HepG2 (cell line): ENCODE data around the gene FBXO11. TPM values are rescaled to one million over a fixed set of nuclear protein-coding genes. Genes with fewer than 3 reads are reported as not detected.

Experiments
- CREM ChIP-seq, 2 experiments: sonication (generic) in 1 of 2; formaldehyde crosslinking in 1 of 2; IDR thresholded peaks; 2 replicates each; pipeline versions ENCODE4 v1.4.0 to v1.6.1; 2016 to 2020; ENCODE audit warnings: antibody characterized with exemption in 1 of 2, mild to moderate bottlenecking in 1 of 2, missing genetic modification reagents in 1 of 2
- E2F5 ChIP-seq: sonication (generic); formaldehyde crosslinking; conservative IDR thresholded peaks from 2 replicates; pipeline ENCODE4 v1.4.0; 2020; ENCODE audit warnings: missing genetic modification reagents
- ELF1 ChIP-seq: sonication (generic); formaldehyde crosslinking; IDR thresholded peaks from 2 replicates; pipeline ENCODE4 v1.4.0; 2020; ENCODE audit warnings: missing genetic modification reagents
- HOXA5 ChIP-seq: sonication (generic); formaldehyde crosslinking; IDR thresholded peaks from 2 replicates; pipeline ENCODE4 v1.4.0; 2020; ENCODE audit warnings: missing genetic modification reagents
- KLF11 ChIP-seq: IDR thresholded peaks from 2 replicates; pipeline ENCODE4 v1.6.1; 2016; ENCODE audit warnings: missing compliant biosample characterization
- KLF6 ChIP-seq: IDR thresholded peaks from 2 replicates; pipeline ENCODE4 v1.8.0; 2016; ENCODE audit warnings: missing biosample characterization, missing genetic modification reagents
- MIER3 ChIP-seq: IDR thresholded peaks from 2 replicates; pipeline ENCODE4 v1.6.1; 2016; ENCODE audit warnings: missing compliant biosample characterization, borderline replicate concordance
- NR2C2 ChIP-seq: sonication (generic); formaldehyde crosslinking; IDR thresholded peaks from 2 replicates; pipeline ENCODE4 v1.4.0; 2020; ENCODE audit warnings: missing genetic modification reagents, mild to moderate bottlenecking, moderate library complexity, borderline replicate concordance
- PAX8 ChIP-seq: sonication (generic); formaldehyde crosslinking; IDR thresholded peaks from 2 replicates; pipeline ENCODE4 v1.8.0; 2022; ENCODE audit warnings: mild to moderate bottlenecking, missing genetic modification reagents, borderline replicate concordance
- REPIN1 ChIP-seq: sonication (generic); formaldehyde crosslinking; IDR thresholded peaks from 2 replicates; pipeline ENCODE4 v1.8.0; 2022; ENCODE audit warnings: missing genetic modification reagents, low read depth, mild to moderate bottlenecking, borderline replicate concordance
- SALL2 ChIP-seq: sonication (generic); formaldehyde crosslinking; IDR thresholded peaks from 2 replicates; pipeline ENCODE4 v1.8.1; 2023; ENCODE audit warnings: mild to moderate bottlenecking, missing genetic modification reagents, inconsistent platforms
- SMAD3 ChIP-seq: sonication (generic); formaldehyde crosslinking; IDR thresholded peaks from 2 replicates; pipeline ENCODE4 v1.4.0; 2020; ENCODE audit warnings: missing genetic modification reagents
- SOX5 ChIP-seq: IDR thresholded peaks from 2 replicates; pipeline ENCODE4 v1.6.1; 2016; ENCODE audit warnings: borderline replicate concordance
- ZNF232 ChIP-seq: sonication (generic); formaldehyde crosslinking; IDR thresholded peaks from 2 replicates; pipeline ENCODE4 v1.4.0; 2020; ENCODE audit warnings: missing genetic modification reagents, borderline replicate concordance
- ZNF3 ChIP-seq: IDR thresholded peaks from 2 replicates; pipeline ENCODE4 v1.7.0; 2017; ENCODE audit warnings: inconsistent platforms
- ZNF431 ChIP-seq: sonication (generic); formaldehyde crosslinking; IDR thresholded peaks from 2 replicates; pipeline ENCODE4 v1.9.0; 2022; ENCODE audit warnings: missing genetic modification reagents, low read depth, mild to moderate bottlenecking, borderline replicate concordance
- ZNF550 ChIP-seq: sonication (generic); formaldehyde crosslinking; IDR thresholded peaks from 2 replicates; pipeline ENCODE4 v1.4.0; 2020; ENCODE audit warnings: mild to moderate bottlenecking, missing genetic modification reagents, borderline replicate concordance
- ZNF615 ChIP-seq: sonication (generic); formaldehyde crosslinking; IDR thresholded peaks from 2 replicates; pipeline ENCODE4 v1.5.0; 2020; ENCODE audit warnings: mild to moderate bottlenecking, missing genetic modification reagents, borderline replicate concordance
- ZNF672 ChIP-seq: sonication (generic); formaldehyde crosslinking; IDR thresholded peaks from 2 replicates; pipeline ENCODE4 v1.8.1; 2022; ENCODE audit warnings: missing genetic modification reagents
- polyA plus RNA-seq, 8 experiments: library from polyadenylated mRNA; depleted of rRNA in 3 of 8; stranded (reverse) in 7 of 8; unstranded in 1 of 8; fragments of >200 nt; fragmentation: Illumina TruSeq in 4 of 8; extraction: Trizol in 4 of 8; gene quantifications; 2 replicates each; pipeline versions ENCODE4 v1.2.1 to v1.2.3, GENCODE V29; 2011 to 2016; ENCODE audit warnings: low read depth in 4 of 8, missing spikeins in 1 of 8, mixed read lengths in 1 of 8; ENCODE audit not compliant: insufficient read depth in 1 of 8
- total RNA-seq, 5 experiments: library from RNA; depleted of rRNA; stranded (reverse); fragments of >200 nt; fragmentation: Illumina TruSeq; extraction: Trizol; gene quantifications; 2 replicates each; pipeline ENCODE4 v1.2.3, GENCODE V29; 2016; ENCODE audit warnings: low read depth in 1 of 5
- TF ChIP-seq, protein P1 (sequence below): sonication (generic); formaldehyde crosslinking; IDR thresholded peaks from 2 replicates; pipeline ENCODE4 v1.9.0; 2021; ENCODE audit warnings: mild to moderate bottlenecking, missing genetic modification reagents
- TF ChIP-seq, protein P2 (sequence below): sonication (generic); formaldehyde crosslinking; IDR thresholded peaks from 2 replicates; pipeline ENCODE4 v1.8.1; 2023; ENCODE audit warnings: mild to moderate bottlenecking, missing genetic modification reagents, borderline replicate concordance
- TF ChIP-seq, protein P3 (sequence below): sonication (generic); formaldehyde crosslinking; IDR thresholded peaks from 2 replicates; pipeline ENCODE4 v1.8.0; 2022; ENCODE audit warnings: mild to moderate bottlenecking, missing genetic modification reagents

Gene FBXO11
- total and polyA plus RNA-seq, 2 of the 13 experiments (the other 11 are each of a cell fraction or from before 2014, with no cell fraction given) = 27.9 to 47.6 TPM

DNA sequence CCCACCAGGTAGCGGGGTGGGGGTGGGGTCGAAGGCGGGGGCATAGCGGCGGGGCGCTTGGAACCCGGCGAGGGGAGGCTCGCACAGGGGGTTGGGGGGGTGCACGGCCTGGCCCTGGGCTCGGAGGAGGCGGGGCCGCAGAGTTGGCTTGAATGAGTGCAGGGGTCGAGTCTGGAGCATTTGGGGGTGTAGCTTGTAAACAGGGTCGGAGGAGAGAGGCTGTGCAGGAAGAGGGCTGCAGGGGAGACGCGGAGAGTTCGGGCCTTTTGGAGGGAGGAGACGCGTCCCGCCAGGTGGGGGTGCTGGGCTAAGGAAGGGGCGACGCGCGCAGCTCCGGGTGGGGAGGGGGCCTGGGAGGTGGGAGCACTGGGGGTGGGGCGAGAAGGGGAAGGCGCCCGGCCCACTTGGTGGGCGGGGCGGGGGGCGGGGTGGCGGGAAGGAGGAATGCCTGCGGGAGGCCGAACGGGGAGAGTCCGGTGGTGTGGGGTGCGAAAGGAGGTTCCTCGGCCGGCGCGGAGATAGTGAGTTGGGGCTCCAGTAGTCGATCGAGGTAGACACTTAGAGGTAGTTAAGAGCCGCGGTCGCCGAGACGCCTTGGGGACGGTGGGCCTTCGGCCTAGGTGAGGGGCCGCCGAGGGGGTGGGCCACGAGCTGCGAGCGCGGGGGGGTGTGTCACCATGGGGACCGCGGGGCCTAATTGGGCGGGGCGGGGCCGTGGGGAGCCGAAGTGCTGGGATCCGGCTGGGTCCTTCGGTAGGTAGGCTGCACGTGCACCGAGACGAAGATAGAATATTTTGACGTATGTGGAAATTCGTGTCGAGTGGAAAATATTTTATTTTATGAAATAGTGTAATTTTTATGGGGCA is 122.6 kb downstream of the FBXO11 start (continued):
- TF ChIP-seq ZNF672 (CRISPR knock-in tag) = no peak
- TF ChIP-seq ZNF550 (CRISPR knock-in tag) = no peak
- TF ChIP-seq ZNF615 = no peak
- TF ChIP-seq, protein P1, sequence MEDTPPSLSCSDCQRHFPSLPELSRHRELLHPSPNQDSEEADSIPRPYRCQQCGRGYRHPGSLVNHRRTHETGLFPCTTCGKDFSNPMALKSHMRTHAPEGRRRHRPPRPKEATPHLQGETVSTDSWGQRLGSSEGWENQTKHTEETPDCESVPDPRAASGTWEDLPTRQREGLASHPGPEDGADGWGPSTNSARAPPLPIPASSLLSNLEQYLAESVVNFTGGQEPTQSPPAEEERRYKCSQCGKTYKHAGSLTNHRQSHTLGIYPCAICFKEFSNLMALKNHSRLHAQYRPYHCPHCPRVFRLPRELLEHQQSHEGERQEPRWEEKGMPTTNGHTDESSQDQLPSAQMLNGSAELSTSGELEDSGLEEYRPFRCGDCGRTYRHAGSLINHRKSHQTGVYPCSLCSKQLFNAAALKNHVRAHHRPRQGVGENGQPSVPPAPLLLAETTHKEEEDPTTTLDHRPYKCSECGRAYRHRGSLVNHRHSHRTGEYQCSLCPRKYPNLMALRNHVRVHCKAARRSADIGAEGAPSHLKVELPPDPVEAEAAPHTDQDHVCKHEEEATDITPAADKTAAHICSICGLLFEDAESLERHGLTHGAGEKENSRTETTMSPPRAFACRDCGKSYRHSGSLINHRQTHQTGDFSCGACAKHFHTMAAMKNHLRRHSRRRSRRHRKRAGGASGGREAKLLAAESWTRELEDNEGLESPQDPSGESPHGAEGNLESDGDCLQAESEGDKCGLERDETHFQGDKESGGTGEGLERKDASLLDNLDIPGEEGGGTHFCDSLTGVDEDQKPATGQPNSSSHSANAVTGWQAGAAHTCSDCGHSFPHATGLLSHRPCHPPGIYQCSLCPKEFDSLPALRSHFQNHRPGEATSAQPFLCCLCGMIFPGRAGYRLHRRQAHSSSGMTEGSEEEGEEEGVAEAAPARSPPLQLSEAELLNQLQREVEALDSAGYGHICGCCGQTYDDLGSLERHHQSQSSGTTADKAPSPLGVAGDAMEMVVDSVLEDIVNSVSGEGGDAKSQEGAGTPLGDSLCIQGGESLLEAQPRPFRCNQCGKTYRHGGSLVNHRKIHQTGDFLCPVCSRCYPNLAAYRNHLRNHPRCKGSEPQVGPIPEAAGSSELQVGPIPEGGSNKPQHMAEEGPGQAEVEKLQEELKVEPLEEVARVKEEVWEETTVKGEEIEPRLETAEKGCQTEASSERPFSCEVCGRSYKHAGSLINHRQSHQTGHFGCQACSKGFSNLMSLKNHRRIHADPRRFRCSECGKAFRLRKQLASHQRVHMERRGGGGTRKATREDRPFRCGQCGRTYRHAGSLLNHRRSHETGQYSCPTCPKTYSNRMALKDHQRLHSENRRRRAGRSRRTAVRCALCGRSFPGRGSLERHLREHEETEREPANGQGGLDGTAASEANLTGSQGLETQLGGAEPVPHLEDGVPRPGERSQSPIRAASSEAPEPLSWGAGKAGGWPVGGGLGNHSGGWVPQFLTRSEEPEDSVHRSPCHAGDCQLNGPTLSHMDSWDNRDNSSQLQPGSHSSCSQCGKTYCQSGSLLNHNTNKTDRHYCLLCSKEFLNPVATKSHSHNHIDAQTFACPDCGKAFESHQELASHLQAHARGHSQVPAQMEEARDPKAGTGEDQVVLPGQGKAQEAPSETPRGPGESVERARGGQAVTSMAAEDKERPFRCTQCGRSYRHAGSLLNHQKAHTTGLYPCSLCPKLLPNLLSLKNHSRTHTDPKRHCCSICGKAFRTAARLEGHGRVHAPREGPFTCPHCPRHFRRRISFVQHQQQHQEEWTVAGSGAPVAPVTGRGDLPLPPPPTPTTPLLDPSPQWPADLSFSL (CRISPR knock-in tag) = no peak
- TF ChIP-seq ZNF431 (CRISPR knock-in tag) = no peak
- TF ChIP-seq ELF1 (CRISPR knock-in tag) = no peak
- TF ChIP-seq KLF11 (CRISPR knock-in tag) = no peak
- TF ChIP-seq KLF6 = no peak
- TF ChIP-seq ZNF3 = no peak
- TF ChIP-seq SMAD3 (CRISPR knock-in tag) = no peak
- no peak for TF ChIP-seq HOXA5
- TF ChIP-seq NR2C2 = no peak
- TF ChIP-seq REPIN1 = no peak; the same call in 1 of the 2 replicates
- no peak for TF ChIP-seq MIER3 (CRISPR knock-in tag)
- TF ChIP-seq PAX8 (CRISPR knock-in tag) = no peak
- no peak for TF ChIP-seq ZNF232 (CRISPR knock-in tag)
- TF ChIP-seq, protein P2, sequence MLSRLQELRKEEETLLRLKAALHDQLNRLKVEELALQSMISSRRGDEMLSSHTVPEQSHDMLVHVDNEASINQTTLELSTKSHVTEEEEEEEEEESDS (CRISPR knock-in tag) = no peak
- TF ChIP-seq SOX5 (CRISPR knock-in tag) = no peak
- TF ChIP-seq, protein P3, sequence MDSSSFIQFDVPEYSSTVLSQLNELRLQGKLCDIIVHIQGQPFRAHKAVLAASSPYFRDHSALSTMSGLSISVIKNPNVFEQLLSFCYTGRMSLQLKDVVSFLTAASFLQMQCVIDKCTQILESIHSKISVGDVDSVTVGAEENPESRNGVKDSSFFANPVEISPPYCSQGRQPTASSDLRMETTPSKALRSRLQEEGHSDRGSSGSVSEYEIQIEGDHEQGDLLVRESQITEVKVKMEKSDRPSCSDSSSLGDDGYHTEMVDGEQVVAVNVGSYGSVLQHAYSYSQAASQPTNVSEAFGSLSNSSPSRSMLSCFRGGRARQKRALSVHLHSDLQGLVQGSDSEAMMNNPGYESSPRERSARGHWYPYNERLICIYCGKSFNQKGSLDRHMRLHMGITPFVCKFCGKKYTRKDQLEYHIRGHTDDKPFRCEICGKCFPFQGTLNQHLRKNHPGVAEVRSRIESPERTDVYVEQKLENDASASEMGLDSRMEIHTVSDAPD (CRISPR knock-in tag) = no peak
- no peak for TF ChIP-seq CREM (IDR thresholded peaks at IDR 0.05)
- TF ChIP-seq CREM (CRISPR knock-in tag; IDR thresholded peaks at IDR 0.05) = no peak
- no peak for TF ChIP-seq E2F5 (CRISPR knock-in tag)
- TF ChIP-seq SALL2 (CRISPR knock-in tag) = no peak
